CD4-positive, alpha-beta T cell treated with Interleukin-12 subunit alpha and Interleukin-12 subunit beta, for 1 hour (primary cell): ENCODE results near the gene SPHKAP.
"Not testable (repeated sequence)": the region's sequence is repeated elsewhere in the genome, so short reads cannot be mapped to it uniquely, and the experiment has no call there.

ENCODE experiments used
- DNase-seq: peaks from one replicate; pipeline ENCODE4 v3.0.0-alpha.2; 2020

SPHKAP gene, protein sequence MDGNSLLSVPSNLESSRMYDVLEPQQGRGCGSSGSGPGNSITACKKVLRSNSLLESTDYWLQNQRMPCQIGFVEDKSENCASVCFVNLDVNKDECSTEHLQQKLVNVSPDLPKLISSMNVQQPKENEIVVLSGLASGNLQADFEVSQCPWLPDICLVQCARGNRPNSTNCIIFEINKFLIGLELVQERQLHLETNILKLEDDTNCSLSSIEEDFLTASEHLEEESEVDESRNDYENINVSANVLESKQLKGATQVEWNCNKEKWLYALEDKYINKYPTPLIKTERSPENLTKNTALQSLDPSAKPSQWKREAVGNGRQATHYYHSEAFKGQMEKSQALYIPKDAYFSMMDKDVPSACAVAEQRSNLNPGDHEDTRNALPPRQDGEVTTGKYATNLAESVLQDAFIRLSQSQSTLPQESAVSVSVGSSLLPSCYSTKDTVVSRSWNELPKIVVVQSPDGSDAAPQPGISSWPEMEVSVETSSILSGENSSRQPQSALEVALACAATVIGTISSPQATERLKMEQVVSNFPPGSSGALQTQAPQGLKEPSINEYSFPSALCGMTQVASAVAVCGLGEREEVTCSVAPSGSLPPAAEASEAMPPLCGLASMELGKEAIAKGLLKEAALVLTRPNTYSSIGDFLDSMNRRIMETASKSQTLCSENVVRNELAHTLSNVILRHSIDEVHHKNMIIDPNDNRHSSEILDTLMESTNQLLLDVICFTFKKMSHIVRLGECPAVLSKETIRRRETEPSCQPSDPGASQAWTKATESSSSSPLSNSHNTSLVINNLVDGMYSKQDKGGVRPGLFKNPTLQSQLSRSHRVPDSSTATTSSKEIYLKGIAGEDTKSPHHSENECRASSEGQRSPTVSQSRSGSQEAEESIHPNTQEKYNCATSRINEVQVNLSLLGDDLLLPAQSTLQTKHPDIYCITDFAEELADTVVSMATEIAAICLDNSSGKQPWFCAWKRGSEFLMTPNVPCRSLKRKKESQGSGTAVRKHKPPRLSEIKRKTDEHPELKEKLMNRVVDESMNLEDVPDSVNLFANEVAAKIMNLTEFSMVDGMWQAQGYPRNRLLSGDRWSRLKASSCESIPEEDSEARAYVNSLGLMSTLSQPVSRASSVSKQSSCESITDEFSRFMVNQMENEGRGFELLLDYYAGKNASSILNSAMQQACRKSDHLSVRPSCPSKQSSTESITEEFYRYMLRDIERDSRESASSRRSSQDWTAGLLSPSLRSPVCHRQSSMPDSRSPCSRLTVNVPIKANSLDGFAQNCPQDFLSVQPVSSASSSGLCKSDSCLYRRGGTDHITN (N-terminal part only)

DNA sequence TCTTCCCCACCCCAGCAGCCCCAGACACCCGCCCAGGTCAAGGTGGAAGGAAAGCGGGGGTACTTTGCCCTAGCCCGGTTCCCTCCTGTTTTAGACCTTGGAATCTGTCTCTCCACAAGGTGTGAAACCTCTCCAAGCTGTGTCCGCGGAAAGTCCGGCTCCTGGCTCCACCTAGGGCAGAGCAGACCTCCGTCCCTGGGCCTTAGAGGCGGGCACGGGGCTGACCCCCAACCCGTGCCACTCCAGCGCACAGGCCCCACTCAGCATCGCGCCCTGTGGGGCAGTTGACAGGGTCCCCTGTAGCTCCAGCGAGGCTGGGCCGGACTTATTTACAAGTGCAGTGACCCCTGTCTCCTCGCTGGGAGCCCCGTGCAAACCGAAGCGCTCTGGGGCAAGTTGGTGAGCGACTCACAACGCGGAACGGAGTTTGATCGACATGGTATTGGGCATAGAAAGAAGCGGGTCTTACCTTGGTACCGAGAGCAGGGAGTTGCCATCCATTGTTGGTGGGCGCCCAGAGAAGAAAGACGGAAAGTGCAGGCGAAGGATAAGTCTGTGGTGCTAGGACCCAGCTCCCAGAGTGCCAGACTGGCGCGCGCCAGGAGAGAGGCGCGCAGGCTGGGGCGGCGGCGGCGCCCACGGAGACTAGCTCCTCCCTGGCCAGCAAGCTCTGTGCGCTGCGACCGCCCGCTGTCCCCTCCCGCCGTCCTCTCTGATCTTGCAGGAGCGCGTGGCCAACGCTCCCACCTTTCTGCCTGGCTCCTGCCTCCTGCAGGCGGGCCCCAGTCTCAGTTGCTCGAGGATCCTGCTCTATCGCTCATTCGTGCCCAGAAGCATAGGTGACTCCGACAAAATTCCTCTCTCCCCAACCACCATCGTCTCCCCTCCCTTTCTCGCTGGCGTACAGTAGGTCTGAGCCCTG is at the start of gene SPHKAP:
Gene SPHKAP (minus strand): TSS at position 590 of the 922 bp plus-strand sequence. CDS start 89 bp downstream, at position 501.
- DNase-seq: no peak

DNA sequence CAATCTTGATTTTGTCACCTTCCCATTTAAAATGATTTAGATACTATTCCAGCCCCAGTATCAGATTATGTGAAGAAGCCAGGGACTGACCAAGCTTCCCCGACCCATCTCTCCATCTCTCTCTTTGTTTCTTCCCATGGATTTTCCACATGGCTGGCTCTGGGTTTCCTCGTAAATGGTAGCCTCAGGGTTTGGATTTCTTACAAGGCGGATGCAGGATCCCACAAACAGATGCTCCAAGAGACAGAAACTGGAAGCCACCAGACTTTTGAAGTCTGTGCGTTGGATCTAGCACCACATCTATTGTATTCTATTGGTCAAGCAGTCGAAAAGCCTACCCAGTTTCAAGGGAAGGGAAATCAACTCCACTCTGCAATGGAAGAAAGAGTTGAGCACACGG is 46.0 kb upstream of the SPHKAP start:
- DNase-seq: no peak

DNA sequence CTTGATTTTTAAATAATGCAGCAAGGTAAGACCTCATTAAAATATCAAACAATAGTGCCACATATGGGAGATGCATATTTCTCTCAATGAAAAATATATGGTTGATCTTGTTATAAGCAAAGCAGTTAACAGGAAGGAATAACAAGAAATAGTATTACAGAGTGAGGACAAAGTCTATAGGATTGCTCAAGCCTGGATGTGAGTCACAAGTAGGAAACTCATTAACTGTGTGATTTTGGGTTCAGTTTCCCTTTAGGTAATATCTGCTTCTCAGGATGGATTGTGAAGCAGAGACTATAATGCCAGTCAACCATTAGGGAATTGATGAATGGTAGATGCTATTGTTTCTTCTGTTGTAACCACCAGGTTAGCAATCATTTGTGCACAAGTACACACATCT is 42.9 kb upstream of the SPHKAP start:
- DNase-seq: no peak

DNA sequence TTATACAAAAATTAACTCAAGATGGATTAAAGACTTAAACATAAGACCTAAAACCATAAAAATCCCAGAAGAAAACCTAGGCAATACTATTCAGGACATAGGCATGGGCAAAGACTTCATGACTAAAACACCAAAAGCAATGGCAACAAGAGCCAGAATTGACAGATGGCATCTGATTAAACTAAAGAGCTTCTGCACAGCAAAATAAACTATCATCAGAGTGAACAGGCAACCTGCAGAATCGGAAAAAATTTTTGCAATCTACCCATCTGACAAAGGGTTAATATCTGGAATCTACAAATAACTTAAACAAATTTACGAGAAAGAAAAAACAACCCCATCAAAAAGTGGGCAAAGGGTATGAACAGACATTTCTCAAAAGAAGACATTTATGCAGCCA is 37.1 kb upstream of the SPHKAP start:
- not testable (repeated sequence) for DNase-seq

DNA sequence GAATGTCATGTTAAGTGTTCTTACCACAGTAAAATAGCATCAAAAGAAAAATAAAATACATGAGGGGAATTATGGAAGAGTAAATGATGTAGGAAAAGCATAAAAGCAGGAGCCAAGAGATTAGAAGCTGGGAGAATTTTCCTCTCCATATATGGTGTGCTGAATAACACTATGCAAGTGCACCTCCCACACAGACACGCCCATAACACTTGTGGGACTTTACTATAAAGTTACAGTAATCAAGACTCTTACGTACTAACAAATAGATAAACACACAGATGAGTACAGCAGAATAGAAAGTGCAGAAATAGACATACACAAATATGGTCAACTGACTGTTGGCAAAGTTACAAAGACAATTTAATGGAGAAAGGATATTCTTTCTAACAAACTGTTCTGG is 16.0 kb upstream of the SPHKAP start:
- no peak for DNase-seq

DNA sequence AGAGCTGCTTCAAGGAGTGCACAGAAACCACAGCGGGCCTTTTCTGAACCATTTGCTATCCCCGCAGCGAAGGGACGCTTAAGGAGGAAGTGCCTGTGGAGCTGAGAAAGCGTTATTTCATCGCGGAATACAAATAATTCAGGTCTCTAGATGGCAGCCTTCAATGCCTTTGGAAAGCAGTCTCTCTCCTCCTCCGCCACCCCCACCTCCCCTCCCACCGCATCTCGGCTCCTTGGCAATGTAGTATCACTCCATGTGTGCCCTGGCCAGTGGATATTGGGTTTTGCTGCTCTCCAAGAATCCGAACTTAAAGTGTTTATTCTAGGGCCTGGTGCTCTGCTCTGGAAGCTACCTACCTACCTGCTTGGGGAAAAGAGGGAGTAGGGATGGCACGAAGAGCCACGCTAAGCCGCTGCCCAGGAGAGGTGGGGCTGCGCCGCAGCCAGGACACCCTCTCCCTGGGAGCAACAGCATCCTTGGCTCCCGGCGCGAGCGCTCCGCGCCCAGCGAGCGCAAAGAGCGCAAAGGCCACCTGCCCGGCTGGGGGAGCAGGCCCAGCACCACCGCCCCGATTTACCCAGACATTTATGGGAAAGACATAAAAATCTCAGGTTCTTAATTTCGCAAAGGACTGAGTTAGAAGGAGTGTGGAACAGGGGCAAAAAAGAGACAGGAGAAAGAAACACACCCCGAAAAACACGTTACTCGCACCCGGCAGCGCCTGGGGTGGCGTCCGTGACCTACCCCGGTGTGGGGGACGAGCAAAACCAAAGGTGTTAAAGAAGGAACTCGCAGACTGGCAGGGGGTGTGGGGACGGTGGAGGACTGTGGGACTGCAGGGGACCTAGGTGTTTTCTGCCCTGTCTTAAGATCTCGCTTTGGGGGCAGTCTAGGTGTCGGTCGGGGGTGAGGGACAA is 1.0 kb downstream of the SPHKAP start:
- no peak for DNase-seq

DNA sequence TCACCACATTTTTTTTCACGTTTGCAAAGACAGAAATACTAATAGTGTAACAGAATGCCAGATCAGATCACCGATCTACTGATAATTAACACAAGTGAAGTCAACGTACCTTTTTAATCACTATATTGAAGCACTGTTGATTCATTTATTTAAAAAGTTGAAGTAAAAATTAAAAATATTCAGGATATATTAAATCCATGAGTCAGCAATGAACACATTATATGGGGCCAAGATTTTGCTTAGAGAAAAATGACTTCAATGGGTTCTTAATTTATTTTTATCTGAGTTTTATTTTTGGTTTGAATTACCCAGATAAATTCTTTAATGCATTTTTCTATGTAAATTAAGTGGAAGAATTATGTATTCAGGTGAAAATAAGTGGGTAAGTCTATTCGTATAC is 14.2 kb downstream of the SPHKAP start:
- DNase-seq: no peak

DNA sequence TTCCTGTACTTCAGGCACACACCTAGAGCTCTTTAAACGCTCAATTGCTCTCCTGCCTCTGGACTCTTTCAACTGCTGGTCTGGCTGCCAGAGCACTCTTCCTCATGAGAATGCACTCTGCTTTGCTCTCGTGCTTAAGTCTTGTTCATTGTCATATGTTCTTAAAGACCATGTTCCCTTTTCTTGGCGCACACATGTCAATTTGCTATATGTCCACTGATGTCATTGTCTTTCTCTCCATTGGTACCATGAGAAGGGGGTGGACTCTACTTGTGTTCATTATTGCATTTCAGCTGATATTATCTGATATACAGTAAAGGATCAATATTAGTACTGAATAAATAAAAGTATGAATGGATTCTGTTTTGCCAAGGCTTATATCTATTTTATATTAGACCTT is 16.8 kb downstream of the SPHKAP start:
- DNase-seq: no peak

DNA sequence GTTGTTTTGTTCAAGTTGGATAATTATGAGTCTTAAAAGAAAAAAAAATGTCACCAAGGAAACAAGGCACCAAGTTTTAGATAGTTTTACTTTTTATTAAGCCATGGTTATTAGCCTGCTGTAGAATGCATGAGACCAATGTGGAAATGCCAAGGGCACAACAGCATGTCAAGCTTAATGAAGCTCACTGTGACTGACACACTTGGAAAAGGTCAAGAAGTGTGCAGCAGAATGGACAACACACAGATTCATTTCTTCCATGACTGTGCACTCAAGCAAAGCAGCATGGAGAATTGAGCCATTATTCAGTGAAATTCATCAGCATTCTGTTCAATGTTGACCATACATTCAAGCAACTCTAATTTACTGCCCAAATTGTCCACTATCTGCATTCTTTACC is 23.6 kb downstream of the SPHKAP start:
- no peak for DNase-seq

DNA sequence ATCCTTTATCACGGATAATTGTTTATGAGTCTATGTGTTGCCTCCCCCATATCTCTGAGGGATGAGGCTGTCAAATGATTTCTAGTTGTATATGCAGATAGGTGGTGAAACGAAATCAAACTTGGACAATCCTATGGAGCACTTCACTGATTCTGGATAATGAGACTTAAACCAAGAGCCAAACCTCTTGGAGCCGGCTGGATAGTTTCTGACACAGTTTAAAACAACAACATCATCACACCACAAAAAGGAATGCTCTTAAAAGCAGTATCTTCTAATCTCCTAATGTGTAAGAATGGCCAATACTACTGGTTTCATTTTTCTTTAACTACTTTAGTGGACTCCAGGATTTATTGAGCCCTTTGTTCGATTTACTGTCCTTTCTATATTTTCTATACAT is 36.5 kb downstream of the SPHKAP start:
- DNase-seq: no peak

DNA sequence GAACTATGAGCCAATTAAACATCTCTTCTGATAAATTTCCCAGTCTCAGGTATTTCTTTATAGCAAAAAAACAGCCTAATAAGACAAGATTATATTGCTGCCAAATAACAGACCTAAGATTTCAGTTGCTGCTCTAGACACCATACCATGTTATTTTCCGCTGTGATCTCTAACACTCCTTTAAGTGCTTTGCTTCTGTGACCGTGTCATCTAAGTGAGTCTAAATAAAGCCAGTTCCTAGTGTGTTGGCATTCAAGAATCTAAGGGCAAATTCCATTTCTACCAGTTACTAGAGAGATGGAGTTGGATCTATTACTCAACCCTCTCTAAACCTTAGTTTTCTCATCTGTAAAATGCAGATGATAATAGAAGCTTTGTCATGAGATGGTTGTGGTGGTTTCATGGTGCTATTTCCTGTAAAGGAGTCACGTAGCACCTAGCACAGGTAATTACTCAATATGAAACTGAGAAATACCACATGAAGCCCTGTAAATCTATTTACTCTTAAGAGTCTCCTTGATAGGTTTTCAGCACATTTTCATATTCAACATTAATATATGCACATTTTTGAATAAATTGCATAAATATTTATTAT is 40.5 kb downstream of the SPHKAP start:
- no peak for DNase-seq

DNA sequence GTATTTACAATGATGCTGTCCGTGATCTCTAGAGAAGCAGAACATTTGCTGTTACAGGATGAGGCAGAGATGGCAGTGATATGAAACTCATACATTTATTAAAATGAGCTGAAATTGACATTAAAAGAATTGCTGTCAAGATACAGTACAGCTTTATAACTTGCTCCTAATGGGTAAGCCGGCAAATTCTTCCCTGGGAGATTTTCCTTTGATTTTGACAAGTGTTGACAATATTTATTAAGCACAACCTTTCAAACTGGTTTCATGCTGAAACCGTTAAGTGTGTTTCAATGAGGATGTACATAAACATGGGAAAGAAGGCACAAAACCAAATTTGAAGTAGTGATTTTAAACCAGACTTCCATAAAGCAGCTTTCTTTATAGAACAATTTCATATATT is 45.5 kb downstream of the SPHKAP start:
- no peak for DNase-seq

DNA sequence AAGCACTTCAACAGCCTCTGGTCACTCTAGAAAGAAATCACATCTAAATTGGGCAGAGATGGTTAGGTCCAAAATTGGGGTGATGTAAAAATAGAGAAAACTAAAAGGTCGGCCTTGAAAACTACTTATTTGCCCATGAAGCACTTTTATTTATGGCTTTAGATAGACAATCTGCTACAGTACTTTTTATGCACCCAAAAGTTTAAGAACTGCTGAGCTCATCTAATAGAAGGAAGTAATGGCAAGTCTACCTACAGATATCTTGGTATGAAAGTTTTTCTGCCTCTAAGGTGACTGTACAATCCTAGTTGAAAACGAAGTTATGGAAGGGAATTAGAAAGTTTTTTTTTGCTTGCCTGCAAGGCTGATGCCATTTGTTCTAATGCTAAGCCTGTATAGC is 46.2 kb downstream of the SPHKAP start:
- no peak for DNase-seq

DNA sequence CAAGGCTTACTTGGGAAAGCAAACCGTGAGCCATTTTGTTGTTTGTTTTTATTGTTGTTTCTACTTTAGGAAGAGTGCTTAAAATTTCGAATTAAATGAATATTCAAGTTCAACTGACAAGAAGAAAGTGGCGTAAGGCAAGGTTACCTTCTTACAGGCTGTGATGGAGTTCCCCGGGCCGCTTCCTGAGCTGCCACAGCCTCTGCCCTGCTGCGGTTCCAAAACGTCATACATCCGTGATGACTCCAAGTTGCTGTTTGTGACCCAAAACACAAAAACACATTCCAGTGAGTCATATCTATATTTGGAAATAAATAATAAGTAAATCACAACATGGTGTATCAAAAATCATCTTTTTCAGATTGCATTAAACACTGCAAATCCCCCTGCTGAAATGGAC is 49.7 kb downstream of the SPHKAP start:
- DNase-seq: no peak

DNA sequence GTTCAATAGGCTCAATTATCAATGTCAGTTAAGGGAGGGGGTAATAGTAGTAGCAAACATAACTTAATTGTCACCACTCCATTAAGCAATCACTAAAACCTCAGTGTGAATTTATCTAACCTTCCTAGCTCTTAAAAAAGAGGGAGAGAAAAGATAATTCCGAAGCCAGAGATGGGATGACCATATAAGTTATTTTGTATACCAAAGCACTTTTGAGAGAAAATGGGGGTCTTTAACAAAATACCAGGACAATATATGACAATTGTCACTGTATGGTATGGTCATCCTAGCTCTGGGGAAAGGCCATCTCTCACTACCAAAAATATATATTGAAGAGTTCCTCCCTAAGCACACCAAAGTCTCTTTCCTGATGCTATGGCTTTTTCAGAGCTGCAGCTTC is 55.1 kb downstream of the SPHKAP start:
- no peak for DNase-seq

DNA sequence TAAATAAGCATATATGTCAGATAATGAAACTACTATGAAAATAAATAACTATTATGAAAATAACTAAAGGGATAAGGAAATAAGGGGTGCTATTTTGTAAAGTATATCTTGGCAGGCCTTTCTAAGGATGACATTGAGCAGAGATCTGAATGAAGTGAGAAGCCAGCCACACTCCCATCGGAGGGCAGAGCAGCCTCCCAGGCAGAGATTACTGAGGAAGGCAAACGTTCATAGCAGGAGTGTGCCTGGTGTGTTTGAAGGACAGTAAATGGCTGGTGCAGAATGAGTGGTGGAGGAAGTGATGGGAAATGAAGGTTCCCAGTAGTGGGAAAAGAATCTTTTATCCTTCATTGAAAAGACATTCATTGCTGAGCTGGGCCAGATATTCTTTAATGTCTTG is 62.5 kb downstream of the SPHKAP start:
- no peak for DNase-seq

DNA sequence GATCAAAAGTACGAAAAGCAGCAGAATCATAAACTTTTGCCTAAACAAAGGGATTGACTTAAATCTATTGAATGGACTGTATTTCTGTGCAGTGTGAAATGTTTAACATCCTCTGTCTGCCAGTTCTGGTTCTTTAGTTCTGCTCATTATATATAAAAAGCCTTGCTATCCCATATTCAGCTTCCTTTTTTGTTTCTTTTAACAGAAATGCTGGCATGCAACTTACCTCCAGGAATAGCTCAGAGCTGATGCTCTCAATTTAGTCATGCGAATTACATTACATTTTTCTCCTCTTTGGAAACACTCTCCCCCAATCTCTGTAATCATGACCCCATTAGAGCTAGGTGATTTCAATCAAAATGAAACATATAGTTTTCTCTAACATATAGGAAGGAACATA is 73.6 kb downstream of the SPHKAP start:
- DNase-seq: no peak

DNA sequence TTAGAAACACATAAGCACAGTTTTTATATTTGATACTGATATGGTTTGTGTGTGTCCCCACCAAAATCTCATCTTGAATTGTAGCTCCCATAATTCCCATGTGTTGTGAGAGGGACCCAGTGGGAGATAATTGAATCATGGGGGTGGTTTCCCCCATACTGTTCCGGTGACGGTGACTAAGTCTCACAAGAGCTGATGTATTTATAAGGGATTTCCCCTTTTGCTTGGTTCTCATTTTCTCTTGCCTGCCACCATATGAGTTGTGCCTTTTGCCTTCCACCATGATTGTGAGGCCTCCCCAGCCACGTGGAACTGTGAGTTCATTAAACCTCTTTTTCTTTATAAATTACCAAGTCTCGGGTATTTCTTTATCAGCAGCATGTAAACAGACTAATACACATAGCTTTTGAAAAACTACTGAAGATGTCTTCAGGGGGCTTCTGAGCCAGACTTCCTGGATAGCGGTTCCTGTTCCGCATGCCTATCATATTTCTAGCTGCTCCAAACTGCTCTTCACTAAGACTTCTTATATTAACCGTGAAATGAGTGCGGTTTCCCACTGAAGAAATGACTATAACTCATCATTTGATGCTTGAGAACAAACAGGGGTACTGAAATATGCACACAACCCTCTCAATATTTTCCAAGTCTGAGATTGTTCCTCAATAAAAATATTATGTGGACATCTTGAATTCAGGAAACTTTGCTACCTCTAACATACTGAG is 75.8 kb downstream of the SPHKAP start:
- no peak for DNase-seq

DNA sequence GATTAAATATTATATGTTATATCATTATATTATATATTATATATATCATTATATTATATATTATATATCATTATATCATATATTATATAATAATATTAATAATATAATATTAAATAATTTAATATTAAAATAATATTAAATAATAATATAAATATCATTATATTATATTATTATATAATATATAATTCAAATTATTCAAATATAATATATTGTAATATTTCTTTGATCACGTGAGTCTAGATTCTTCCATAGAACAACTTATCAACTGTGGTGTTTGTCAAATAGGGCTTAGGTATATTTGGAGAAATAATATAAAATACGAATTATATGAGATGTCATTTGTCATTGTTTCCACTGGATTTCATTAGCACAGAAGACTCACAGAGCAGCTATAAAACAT is 77.3 kb downstream of the SPHKAP start:
- DNase-seq: no peak

DNA sequence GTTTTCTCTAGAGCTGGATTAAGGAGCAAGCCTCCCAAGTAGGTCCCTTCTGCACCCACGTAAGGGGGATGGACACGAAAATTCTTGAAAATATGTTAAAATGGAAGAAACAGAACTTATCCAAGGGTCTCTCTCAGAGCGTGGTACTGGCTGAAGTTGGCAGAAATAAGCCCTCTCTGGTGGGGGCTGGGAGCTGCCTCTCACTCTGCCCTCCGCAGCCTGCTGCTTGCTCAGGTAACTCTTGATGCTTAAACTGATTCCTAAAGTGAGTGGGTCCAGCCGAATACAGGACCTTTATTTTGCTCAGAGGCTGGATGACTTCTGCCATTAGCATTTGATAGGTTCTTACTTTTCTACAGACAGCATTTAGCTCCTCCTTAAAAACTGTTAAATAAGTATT is 78.1 kb downstream of the SPHKAP start:
- DNase-seq: no peak
